Endothelial cell (in vitro differentiated cells): ENCODE measurements around the gene TRIB2. TPM values are rescaled to one million over a fixed set of nuclear protein-coding genes. Genes with fewer than 3 reads are reported as not detected.

Experiments
- DNase-seq: peaks from one replicate; pipeline ENCODE4 v3.0.0; 2021; ENCODE audit warnings: low spot score
- H3K27ac Mint-ChIP-seq: one replicate; pipeline ENCODE4 v1.8.0; 2021; ENCODE audit warnings: mixed read lengths, inconsistent platforms; ENCODE audit not compliant: unreplicated experiment
- H3K27me3 Mint-ChIP-seq: one replicate; pipeline ENCODE4 v1.8.0; 2021; ENCODE audit warnings: mild to moderate bottlenecking, moderate library complexity, mixed read lengths, inconsistent platforms; ENCODE audit not compliant: unreplicated experiment
- H3K36me3 Mint-ChIP-seq: one replicate; pipeline ENCODE4 v1.8.0; 2021; ENCODE audit warnings: mild to moderate bottlenecking, low read depth, mixed read lengths, inconsistent platforms; ENCODE audit not compliant: unreplicated experiment
- H3K4me1 Mint-ChIP-seq: one replicate; pipeline ENCODE4 v1.8.0; 2021; ENCODE audit warnings: mild to moderate bottlenecking, mixed read lengths, inconsistent platforms; ENCODE audit not compliant: unreplicated experiment
- H3K4me3 Mint-ChIP-seq: one replicate; pipeline ENCODE4 v1.8.0; 2021; ENCODE audit warnings: mild to moderate bottlenecking, mixed read lengths, inconsistent platforms; ENCODE audit not compliant: unreplicated experiment
- H3K9me3 Mint-ChIP-seq: one replicate; pipeline ENCODE4 v1.8.0; 2021; ENCODE audit warnings: mixed read lengths, inconsistent platforms; ENCODE audit not compliant: unreplicated experiment
- CTCF ChIP-seq: fragments of 200-600 bp; sonication (generic); IDR thresholded peaks from one replicate; pipeline ENCODE4 v1.5.0; 2021; ENCODE audit warnings: antibody characterized with exemption; ENCODE audit not compliant: unreplicated experiment
- total RNA-seq: library from RNA; stranded (reverse); fragmentation: NEBNext Ultra II Directional; extraction: Animal tissue kit (Norgen Biotek cat#: 25700); gene quantifications from one replicate; pipeline ENCODE4 v1.2.1, GENCODE V29; 2021; ENCODE audit not compliant: unreplicated experiment

Gene TRIB2
- total RNA-seq, 1 donor from 2014 or later, result 10.1 TPM

DNA sequence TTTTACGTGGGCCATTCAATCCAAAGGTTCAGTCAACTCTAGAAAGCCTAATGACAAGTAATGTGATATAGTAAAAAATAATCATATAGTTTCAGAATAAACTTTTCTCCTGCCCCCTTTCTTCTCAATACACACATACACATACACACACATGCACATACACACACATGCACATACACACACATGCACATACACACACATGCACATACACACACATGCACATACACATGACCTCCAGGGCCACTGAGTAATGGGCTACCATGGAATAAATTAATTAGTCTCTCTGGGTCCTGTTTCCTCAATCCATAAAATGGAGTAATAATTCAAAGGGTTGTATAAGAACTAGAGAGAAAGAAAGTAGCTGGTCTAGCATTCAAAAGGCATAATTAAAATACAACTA is 5.4 kb upstream of the TRIB2 start:
- no peak overlapping the region for H3K4me3 Mint-ChIP-seq
- H3K36me3 Mint-ChIP-seq, result no peaks in the 10 kb centered on the region
- H3K4me1 Mint-ChIP-seq, result peaks cover 10% of the 10 kb centered on the region
- peaks cover 8% of the 10 kb centered on the region for H3K27me3 Mint-ChIP-seq
- H3K9me3 Mint-ChIP-seq, result no peaks in the 10 kb centered on the region
- TF ChIP-seq CTCF, result no peak
- no peak for DNase-seq
- no peak overlapping the region for H3K27ac Mint-ChIP-seq

DNA sequence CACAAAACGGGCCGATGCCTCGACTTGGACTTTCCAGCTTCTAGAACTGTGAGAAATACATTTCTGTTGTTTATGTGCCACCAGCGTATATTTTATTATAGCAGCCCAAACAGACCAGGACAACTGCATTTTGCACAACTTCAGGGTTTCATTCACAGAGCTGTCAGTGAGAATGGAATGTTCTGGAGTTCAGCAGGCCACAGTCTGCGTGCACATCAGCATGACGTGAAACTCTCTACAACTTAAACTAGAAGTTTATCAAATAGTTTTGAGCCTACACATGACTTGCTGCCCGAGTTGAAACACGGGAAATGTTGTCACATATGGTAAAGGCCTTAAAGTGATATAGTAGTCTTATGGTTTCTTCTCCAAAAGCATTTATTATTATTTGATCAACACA is 3.9 kb upstream of the TRIB2 start:
- TF ChIP-seq CTCF, result no peak
- DNase-seq, result no peak

DNA sequence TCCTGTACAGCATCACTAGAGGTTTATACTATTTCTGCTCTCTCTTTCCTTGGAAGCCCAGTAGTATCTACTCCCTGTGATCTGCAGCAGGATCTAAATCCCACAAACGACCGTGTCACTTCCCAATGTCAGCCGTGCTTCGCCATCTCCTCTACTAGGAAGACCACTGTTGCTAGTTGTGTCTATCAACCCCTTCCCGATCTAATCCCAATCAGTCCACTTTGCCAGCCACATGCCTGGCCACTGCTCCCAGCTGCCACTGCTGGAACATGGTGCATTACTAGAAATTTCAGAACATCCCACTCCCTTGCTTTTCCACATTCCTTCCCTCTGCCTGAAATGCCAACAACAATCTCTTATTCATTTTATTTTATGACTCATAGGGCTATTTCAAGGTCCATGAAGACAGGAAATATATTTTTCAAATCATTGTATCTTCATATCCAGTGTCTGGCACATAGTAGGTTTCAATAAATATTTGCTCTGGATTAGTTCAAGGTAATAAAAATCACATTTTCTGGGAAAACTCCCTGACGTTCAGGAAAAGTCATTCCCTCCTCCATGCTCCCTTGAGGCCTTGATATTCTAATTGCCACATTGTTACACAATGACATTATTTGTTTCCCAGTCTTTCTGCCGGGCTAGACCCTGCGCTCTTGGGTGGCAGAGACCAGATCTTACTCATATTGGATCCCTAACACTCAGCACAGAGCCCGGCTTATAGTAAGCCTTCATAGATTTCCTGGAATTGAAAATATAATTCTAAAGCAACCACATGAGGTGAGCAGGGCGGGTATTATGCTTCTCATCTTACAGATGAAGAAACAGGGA is 2.1 kb upstream of the TRIB2 start:
- Mint-ChIP-seq H3K4me3 (no peak overlapping the region), H3K4me1 (peaks cover 19% of the 10 kb centered on the region), H3K27me3 (peaks cover 17% of the 10 kb centered on the region), H3K27ac (peak overlapping the region; percentile 93), H3K36me3 (no peaks in the 10 kb centered on the region), H3K9me3 (no peaks in the 10 kb centered on the region)
- DNase-seq, result no peak
- no peak for TF ChIP-seq CTCF

More for the DNA sequence above, 3.9 kb upstream of the TRIB2 start:
- Mint-ChIP-seq H3K4me3 (no peak overlapping the region), H3K9me3 (no peaks in the 10 kb centered on the region), H3K27me3 (peaks cover 8% of the 10 kb centered on the region), H3K36me3 (no peaks in the 10 kb centered on the region), H3K27ac (no peak overlapping the region), H3K4me1 (peaks cover 10% of the 10 kb centered on the region)

GRCh38 chr2:12715258-12716031 is 1.3 kb upstream of the TRIB2 start:
- no peaks in the 10 kb centered on the region for H3K36me3 Mint-ChIP-seq
- H3K4me3 Mint-ChIP-seq, result peak overlapping the region; percentile 95
- H3K27ac Mint-ChIP-seq, result peak overlapping the region; percentile 93
- no peak for TF ChIP-seq CTCF
- H3K9me3 Mint-ChIP-seq, result no peaks in the 10 kb centered on the region
- H3K27me3 Mint-ChIP-seq, result peaks cover 17% of the 10 kb centered on the region
- DNase-seq, result no peak
- H3K4me1 Mint-ChIP-seq, result peaks cover 23% of the 10 kb centered on the region

- Mint-ChIP-seq H3K27me3 (peaks cover 17% of the 10 kb centered on the region), H3K4me1 (peaks cover 24% of the 10 kb centered on the region), H3K27ac (peak overlapping the region; percentile 93), H3K9me3 (no peaks in the 10 kb centered on the region), H3K4me3 (peak overlapping the region; percentile 95), H3K36me3 (no peaks in the 10 kb centered on the region)
- DNase-seq, result peak; percentile 77
- peak; percentile 66 for TF ChIP-seq CTCF
Observed at GRCh38 chr2:12716032-12716281, 779 bp upstream of the TRIB2 start.
